ENCODE data around the gene NNAT. TPM values are rescaled to one million over a fixed set of nuclear protein-coding genes. Genes with fewer than 3 reads are reported as not detected.

NNAT gene
- total and polyA plus RNA-seq, 2 of the 8 experiments (the other 6 are each of a cell fraction or from before 2014, with no cell fraction given): 66.8 to 175 TPM

DNA sequence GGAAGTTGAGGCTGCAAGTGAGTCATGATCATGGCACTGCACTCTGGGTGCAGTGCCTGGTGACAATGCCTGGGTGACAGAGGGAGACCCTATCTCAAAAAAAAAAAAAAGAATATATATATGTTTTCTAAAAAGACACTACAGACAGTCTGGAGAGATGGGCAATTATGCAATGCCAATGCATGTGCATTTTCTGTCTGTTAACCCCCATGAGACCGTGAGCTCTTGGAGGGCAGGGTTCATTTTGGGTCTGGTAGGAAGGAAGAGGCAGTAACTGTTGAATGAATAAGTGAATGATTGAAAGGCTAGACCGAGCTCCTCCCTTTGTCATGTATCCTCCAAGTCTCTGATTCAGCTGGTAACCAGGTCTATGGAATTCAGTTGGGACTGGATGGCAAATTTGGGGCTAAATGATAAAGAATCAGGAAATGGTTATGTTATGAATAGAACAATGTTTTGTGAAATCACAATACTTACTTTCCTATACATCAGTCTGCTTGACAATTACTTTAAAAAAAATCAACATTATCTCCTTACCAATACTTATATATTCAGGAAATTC, 12.2 kb downstream of the NNAT start:
- Histone ChIP-seq H3K36me3 (ENCODE audit: control insufficient read depth in 2 of 4, insufficient read depth in 4 of 4, low read length in 3 of 4) (no peaks in the 10 kb centered on the region), H3K23ac (ENCODE audit: insufficient read length) (no peak overlapping the region), H3K18ac (ENCODE audit: extremely low read depth, low read length) (no peak overlapping the region), H2BK20ac (ENCODE audit: low read length) (no peak overlapping the region), H3K4me2 (ENCODE audit: insufficient read depth in 1 of 2, low read depth in 2 of 2, low read length in 2 of 2) (no peak overlapping the region), H3K56ac (replicated peaks; ENCODE audit: insufficient read length, low read depth, low read length) (no peak overlapping the region), H3K14ac (ENCODE audit: insufficient read length) (no peak overlapping the region), H2AFZ (ENCODE audit: low read length) (no peak overlapping the region), H4K20me1 (replicated peaks in 1 of 2; ENCODE audit: control insufficient read depth in 1 of 2, insufficient read depth in 2 of 2, low read length in 2 of 2) (no peaks in the 10 kb centered on the region), H2BK120ac (replicated peaks; ENCODE audit: low read depth, low read length) (no peak overlapping the region), H3K27ac (ENCODE audit: low read depth, low read length) (no peak overlapping the region), H4K5ac (ENCODE audit: insufficient read length, low read depth, low read length) (no peak overlapping the region), H3K4me1 (replicated peaks in 1 of 4; ENCODE audit: control insufficient read depth in 3 of 4, insufficient read depth in 4 of 4, low read length in 3 of 4) (peaks cover 0 to 6% (median 2%) of the 10 kb centered on the region in 4 experiments; a peak in 4 of 7 replicates), H2BK5ac (ENCODE audit: low read depth, low read length) (no peak overlapping the region), H3K23me2 (ENCODE audit: low read depth, low read length) (peaks cover 4% of the 10 kb centered on the region; the same call in 1 of the 2 replicates), H2BK12ac (ENCODE audit: low read depth, low read length) (no peak overlapping the region), H3K79me1 (ENCODE audit: low read depth, low read length) (no peaks in the 10 kb centered on the region), H3K4ac (replicated peaks; ENCODE audit: insufficient read length, low read depth, low read length) (no peak overlapping the region), H2AK5ac (ENCODE audit: low read depth, low read length) (no peak overlapping the region), H4K91ac (replicated peaks; ENCODE audit: insufficient read length, low read length) (no peak overlapping the region), H2BK15ac (ENCODE audit: low read length) (no peak overlapping the region), H3K4me3 (ENCODE audit: extremely low read depth in 1 of 4, insufficient read depth in 2 of 4, low read depth in 3 of 4, low read length in 4 of 4) (no peak overlapping the region), H3K79me2 (ENCODE audit: control insufficient read depth in 1 of 2, insufficient read depth in 2 of 2, low read length in 2 of 2) (no peaks in the 10 kb centered on the region), H3K27me3 (replicated peaks in 1 of 4; ENCODE audit: control insufficient read depth in 3 of 4, extremely low read depth in 1 of 4, insufficient read depth in 3 of 4, low read length in 3 of 4) (no peaks in the 10 kb centered on the region), H3K9me3 (ENCODE audit: insufficient read depth in 2 of 2, low read depth in 1 of 2, low read length in 1 of 2) (no peaks in the 10 kb centered on the region), H4K8ac (ENCODE audit: extremely low read depth, insufficient read depth, low read length) (no peak overlapping the region), H3K9ac (replicated peaks in 1 of 4; ENCODE audit: extremely low read depth in 1 of 4, low read depth in 3 of 4, low read length in 3 of 4) (no peak overlapping the region)
- FAIRE-seq (no peak), DNase-seq (ENCODE audit: low read depth in 1 of 2, low spot score in 2 of 2) (no peak)
- ChIA-PET POLR2A (ENCODE audit: partially characterized antibody) (interaction anchor here (0.6 to 2.4 kb wide), 6 partner anchors 13 to 266 kb away, joined by 3 to 7 read pairs (median 4); no protein-coding TSS in a partner anchor), CTCF (ENCODE audit: partially characterized antibody) (interaction anchor here (0.7 to 4.7 kb wide), 28 partner anchors 8 to 341 kb away, joined by 3 to 39 read pairs (median 4); no protein-coding TSS in a partner anchor)
- WGBS, 2 experiments (ENCODE audit: extremely low coverage in 1 of 2, insufficient coverage in 1 of 2, insufficient read length in 1 of 2, insufficient replicate concordance in 2 of 2, low coverage in 1 of 2, low lambda C conversion rate in 2 of 2, missing lambda C conversion rate in 1 of 2): 79% methylated on average over 2 of the region's 2 CpGs; no CpG with 5 or more reads in 1 of the 2 experiments
- TF ChIP-seq BRCA1 (IDR thresholded peaks at IDR 0.05; ENCODE audit: low read depth, low read length) (no peak), KDM1A (IDR thresholded peaks at IDR 0.05; ENCODE audit: borderline replicate concordance, low read length) (no peak), CBX8 (IDR thresholded peaks at IDR 0.05; ENCODE audit: borderline replicate concordance, low read depth, low read length) (no peak), POLR2AphosphoS5 (IDR thresholded peaks at IDR 0.05; ENCODE audit: low read depth, low read length) (no peak), CBX5 (IDR thresholded peaks at IDR 0.05; ENCODE audit: low read depth, low read length) (no peak), ASH2L (IDR thresholded peaks at IDR 0.05; ENCODE audit: low read length) (no peak), GTF2F1 (IDR thresholded peaks at IDR 0.05; ENCODE audit: borderline replicate concordance, low read depth, low read length) (no peak), ATF2 (IDR thresholded peaks at IDR 0.05; ENCODE audit: low read length) (no peak), CEBPB (IDR thresholded peaks at IDR 0.05; ENCODE audit: low read depth, low read length) (no peak), RFX5 (IDR thresholded peaks at IDR 0.05; ENCODE audit: borderline replicate concordance, low read depth, low read length) (no peak), ATF3 (IDR thresholded peaks at IDR 0.05; ENCODE audit: insufficient read depth, low read depth, low read length) (no peak)
